NCI-H748 treated with DMSO at 0.1 percent for 48 hours (cell line): ENCODE measurements around the gene TMPRSS4.

Source experiments
- DNase-seq: peaks from one replicate; lab custom pipeline; 2025; lab: John Stamatoyannopoulos, UW

TMPRSS4 gene

DNA sequence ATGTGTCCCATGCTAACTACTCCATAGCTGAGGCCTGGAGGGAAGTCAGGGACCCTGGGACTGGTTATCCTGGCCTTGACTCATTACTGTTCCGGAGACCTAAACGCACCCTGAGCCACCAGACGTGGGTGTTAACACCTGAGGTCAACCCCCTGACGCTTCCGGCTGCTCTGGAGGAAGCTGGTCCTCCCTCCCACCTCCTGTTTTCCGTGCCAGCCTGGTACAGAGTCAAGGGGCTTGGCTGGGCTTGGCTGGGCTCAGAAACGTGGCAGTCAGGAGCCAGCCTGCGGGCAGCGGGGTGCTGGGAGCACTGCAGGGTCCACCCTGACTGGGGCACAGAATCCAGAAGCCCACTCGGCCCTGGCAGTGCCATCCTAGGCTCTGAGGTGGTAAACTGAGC is 2.6 kb downstream of the TMPRSS4 start:
- DNase-seq, result no peak

DNA sequence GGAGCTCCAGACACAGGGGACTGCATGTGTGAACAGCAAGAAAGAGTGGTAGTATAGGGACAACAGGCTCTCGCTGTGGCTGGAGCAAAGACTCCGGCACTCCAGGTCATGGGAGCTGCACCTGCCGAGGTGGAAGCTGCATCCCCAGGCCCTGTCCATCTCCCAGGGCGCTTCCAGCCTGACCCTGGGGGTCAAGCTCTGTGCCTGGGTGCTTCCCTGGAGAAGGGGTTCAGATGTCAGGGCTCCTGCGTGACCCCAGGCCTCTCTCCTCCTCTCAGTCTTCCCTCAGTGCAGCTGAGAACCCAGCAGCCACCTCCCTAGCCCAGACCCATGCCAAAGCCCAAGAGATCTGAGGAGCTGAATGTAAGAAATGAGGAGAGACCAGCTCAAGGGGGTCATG is 3.4 kb downstream of the TMPRSS4 start:
- DNase-seq, result no peak

DNA sequence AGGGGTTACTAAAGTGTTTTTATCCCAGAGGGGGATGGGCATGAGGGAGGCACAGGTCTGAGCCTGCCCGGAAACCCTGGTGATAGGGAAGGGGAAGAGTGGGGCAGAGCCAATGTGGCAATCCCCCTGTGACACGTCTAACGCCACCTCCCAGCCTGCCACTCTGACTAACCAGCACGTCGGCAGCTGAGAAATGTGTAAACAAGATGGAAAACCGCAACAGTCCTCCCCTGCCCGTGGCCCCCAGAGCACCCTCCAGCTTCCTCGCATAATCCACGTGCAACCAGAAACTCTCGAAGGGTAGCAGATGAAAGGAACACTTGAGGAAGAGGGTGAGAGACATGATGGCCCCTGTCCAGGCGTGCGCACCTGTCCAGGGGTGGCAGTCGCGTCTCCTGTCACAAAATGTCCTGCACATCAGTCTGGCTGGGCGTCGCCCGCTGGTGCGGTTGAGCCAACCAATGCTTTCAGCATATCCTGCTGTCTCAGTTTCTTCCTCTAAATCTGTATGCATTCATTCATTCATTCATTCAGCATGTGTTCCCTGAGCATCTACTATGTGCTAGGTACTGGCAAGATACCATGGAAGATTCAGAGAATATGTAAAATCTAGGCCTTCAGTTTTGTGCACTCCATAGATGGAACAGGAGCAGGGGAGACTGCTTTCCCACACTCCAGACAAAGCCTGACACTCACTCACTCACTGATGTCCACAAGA is 4.5 kb downstream of the TMPRSS4 start:
- no peak for DNase-seq

DNA sequence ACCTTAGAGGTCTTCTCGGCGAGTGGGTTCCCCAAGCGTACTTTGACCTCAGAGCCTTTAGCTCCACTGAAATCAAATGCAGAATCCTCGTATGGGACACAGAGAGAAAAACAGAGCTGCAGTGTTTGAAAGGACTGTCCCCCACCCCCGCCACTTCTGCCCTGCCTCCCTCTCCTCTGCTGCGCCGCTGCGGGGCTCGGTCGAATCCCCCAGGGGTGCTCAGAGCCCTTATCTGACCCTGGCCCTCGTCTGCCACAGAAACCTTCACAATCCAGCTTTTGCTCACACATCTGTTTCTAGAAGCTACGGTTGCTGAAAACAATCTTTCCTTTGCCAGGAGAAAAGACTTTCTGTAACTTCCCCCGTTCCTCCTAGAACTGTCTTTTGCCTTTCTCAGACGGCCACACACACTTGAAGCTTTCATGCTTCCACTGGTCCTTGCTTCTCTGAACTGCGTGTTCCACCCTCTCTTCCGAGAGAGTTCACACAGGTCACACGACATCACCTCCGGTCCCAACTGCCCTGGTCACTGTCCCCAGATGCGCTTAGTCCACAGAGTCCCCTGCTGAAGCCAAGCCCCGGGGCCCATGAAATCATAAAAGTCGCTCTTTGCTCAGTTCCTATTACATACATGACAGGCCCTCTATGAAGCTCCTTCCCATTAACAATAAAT is 6.1 kb downstream of the TMPRSS4 start:
- DNase-seq, result no peak

DNA sequence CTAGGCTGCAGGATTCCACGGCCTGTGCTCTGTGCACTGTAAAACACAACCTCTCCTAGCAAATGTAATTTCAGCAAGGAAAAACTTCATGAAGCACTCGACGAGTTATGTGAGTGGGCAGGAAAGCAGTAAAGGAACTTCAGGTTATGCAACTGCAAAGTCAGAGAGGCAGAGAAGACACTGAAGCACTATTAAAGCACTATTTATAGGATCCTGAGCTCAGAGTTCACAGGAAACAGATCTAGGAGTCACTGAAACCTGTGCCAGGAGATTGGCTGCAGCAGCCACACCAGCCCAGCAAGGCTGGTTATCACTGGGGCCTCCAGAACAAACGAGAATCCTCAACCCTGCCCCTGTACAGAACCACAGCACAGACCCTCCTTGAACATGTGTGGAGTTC is 7.4 kb downstream of the TMPRSS4 start:
- no peak for DNase-seq

DNA sequence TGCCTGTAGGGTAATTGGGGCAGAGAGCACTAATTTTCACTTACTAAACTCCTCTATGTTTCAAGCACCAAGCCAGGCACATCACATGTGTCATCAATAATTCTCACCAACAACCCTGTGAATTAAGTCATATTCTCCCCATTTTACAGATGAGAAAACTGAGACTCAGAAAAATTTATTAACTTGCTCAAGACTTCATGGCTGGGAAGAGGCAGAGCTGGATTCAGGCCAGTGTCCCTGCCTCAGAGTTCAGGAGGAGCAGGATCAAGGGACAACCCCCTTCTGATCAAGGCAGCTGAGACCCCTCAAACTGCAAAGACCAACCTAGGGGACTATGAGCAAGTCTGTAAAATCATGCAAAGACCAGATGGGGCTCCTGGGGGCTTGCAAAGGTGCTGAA is 7.8 kb downstream of the TMPRSS4 start:
- no peak for DNase-seq

DNA sequence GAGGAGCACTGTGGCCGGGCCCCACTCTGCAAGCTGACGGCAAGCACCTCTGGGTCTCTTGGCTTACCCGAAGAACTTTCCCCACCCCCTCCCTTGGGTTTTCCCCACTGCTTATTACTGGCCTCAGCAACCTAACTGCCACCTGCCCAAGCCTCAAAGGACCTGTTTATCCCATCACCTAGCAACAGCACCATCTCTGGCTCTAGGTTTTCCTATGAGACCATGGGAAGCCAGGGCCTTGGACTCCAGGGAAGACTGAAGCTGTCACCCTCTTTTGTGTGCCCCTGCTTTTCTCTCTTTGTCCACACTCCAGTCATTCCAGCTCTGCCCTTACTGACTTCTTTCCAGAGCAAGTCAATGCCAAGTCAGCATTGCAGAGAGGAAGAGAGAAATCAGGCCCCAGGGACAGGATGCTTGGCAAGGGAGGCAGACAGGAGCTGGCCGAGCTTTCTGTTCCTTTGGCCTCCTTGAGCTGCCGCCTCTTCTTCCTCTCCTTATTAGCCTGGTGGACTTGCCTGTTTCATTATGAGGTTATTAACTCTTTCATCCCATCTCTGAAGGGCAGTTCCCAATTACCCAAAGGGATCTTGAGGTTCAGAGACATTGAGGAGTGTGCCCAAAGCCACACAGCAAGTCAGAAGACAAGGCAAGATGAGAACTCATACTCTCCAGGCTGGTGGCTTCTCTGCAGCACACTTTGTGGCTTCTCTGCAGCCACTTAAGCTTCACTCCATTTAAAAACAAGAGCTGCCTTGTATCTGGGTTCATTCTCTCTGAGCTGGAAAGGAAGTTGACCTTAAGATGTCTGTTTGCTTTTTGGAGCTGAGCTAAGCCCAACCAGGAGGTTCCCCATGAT is 10.3 kb downstream of the TMPRSS4 start, which contains the start of gene SMIM35:
SMIM35 (minus strand) TSS at position 51 of the 856 bp plus-strand sequence. CDS start 206 bp downstream, outside the sequence.
- DNase-seq, result peak; percentile 23

DNA sequence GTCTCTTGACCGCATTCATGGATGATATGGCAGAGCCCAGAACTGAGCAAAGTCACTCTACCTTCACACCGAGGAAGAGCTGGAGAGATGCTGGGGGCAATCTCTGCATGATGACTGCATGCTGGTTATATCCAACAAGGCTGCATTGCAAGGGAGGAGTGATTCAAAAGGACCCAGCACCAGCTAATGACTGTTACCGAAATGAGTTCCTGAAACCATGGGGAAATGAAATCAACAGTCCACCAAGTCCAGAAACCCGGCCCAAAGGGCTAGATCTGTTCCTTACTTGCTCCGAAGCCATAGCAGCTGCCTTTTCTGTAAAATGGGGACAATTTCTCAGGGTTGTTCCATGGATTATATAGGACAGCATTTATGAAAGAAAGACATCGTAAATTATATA is 11.1 kb downstream of the TMPRSS4 start:
- DNase-seq, result no peak

DNA sequence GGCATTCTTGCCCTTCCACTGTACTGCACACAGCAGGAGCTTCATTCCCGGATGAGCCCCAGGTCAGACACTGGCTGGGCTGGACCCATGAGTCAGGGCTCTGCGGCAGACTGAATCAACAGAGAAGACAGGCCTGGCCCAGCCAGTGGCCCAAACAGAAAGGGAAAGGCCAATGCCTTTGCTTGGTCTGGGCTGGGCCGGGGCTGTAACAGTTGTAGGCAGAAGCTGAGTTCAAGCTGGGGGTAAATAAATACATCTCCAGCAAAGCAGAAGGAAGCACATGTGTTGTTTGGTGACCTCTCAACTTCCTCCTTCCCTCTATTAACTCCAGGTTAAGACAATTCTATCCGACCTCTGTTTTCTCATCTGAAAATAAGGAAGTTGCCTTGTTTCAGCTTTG is 11.7 kb downstream of the TMPRSS4 start:
- DNase-seq, result no peak

DNA sequence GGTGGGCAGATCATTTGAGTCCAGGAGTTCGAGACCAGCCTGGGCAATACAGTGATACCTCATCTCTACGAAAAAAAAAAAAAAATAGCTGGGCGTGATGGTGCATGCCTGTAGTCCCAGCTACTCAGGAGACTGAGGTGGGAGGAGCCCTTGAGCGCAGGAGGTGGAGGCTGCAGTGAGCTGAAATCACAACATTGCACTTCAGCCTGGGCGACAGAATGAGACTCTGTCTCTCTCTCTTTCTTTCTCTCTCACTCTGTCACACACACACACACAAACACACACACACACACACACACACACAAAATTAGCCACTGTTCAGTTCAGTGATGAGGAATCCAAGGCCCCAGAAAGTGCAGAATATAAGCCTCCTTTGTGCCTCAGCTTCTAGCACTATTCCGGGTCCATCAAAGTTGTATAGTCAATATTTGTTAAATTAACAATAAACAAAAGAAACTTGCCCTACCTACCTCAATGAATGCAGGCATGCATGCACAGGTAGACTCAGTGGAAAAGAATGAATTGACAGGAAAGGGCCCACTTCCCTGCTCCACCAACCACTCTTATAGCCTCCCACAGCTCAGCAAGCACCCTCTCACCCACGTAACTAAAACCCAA is 13.8 kb downstream of the TMPRSS4 start:
- no peak for DNase-seq

DNA sequence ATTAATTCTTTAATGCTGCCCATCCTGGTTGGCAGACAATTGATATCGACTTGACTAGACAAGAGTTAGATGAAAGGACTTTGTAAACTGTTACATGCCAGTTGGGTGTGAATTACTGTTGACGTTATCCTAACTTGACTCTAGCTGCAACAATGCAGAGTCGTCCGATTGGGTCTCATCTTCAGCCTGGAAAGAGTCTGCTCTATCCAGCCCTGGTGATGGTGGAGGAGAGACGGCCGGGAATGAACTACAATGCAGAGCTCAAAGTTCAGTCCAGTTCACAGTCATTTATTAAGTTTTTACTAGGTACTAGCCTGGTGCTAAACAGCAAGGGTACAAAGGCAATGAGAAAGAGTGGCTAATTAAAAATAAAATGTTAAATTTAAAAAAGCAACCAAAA is 14.8 kb downstream of the TMPRSS4 start:
- no peak for DNase-seq

DNA sequence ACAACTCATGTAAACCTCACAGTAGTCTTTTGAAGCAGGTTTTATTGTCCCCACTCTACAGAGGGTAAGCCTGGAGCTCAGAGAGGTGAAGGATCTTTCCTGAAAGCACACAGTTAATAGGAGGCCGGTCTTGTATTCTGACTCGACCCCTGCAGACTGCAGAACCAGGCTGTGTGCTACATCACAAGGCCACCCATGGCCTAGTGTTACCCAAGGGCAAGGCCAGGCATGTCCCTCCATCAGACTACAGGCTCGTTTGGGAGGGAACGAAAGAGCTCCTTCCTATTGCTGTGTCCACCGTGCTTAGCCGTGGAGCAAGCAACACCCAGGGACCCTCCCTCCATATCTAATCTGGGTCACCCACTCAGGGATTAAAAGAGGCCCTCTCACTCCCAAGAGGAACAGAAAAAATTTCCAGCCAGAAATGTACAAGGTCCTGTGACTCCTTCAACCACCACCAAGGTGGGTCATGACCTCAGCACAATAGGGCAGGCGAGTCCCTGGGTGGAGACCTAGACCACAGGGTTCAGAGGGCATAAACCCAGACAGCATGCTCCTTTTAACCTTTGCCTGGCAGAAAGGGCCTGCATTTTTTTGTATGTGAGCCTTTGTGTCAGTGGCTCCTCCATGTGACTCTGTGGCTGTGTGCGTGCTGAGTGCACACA is 16.2 kb downstream of the TMPRSS4 start:
- DNase-seq, result no peak

DNA sequence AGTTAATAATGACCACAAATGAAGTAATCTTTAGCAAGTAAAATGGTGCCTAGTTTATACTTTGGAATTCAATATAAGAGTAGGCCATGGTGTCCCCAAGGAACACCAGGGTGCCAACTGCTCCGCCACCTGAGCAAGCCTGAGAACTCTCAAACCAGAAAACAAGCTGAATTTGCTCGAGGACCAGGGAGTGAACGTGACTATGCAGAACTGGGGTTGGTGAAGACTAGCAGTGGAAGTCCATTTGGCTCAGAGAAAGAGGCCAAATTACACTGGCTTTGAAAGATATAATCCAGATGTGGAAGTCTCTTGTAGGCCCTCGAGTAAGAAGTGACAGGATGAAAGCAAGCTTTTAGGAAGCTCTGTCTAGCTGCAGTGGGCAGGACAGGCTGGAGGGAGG is 18.6 kb downstream of the TMPRSS4 start:
- DNase-seq, result no peak

DNA sequence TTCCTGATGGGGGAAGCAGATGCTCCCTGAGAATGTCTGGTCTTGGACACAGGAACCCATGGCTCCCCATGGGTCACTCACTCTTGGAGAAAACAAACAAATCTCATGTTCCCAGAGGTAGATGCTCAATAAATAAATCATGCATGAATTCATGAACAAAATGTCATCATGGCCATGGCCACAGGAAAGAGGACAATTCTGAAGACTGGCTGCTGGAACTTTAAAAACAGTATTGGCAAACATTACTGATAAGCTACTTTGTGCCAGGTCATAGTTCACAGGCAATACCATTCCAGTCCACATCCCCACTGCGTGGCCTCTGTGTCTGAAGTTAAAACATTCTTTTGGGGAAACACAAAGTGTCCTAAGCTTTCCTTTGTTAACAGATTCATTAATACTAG is 19.1 kb downstream of the TMPRSS4 start:
- DNase-seq, result no peak

DNA sequence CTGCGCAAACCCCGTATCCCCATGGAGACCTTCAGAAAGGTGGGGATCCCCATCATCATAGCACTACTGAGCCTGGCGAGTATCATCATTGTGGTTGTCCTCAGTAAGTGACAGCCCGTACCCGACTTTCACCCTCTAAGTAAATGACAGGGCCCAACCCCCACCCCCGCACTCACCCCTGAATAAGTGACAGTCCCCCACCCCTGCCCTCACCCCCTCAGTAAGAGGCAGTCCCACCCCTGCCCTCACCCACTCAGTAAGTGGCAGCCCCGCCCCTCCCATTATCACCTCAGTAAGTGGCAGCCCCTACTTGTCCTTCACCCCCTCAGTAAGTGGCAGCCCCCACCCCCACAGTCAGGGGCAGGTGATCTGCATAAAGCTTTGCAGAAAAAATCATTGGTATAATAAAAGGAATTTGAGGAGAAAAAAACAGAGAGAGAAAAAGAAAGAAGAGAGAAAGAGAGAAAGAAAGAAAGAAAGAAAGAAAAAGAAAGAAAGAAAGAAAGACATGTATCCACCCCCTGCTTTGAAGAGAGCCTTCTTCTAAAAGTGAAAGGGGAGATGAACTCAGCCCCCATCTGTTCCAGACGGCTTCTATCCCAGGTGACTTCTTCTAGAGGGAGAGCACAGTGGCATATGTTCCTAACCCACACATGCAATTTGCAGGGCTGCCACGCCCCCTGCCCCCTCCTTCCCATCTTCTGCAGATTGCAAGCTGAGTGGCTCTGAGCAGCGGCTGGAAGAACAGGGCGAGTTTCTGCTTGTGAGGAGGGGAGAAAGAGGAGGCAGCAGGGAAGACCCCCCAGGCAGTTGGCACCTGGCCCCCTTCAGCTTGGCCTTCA is 22.3 kb downstream of the TMPRSS4 start:
- no peak for DNase-seq

DNA sequence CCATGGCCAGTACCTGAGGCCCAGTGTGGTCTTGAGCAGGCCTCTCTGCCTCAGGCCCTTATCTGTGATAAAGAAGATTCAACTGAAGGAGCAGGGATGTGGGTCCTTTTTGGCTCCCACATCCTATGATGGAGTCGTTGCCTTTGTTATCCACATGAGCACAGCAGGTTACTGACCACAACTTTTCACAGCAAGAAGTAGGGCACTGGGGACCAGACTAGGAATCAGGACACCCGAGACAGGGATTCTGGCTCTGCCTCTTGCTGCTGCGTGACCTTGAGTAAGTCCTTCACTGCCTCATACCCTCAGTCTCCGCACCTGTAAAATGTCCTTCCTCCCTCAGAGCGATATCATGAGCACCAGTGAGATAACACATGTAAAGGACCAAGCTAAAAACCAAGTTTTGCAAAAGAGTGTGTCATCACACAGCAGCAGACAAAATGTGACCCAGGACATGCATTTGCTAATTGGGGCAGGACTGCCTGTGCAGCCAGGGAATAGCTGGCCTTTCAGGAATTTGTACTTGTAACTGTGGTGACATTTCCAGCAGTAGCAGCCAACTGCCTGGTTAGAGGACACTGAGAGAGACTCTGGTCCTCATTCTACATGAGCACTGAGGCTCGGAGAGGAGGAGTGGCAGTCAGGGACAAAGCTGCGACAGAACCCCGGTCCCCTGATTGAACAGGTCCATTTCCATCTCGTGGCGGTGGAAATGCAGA is 23.1 kb downstream of the TMPRSS4 start:
- no peak for DNase-seq

DNA sequence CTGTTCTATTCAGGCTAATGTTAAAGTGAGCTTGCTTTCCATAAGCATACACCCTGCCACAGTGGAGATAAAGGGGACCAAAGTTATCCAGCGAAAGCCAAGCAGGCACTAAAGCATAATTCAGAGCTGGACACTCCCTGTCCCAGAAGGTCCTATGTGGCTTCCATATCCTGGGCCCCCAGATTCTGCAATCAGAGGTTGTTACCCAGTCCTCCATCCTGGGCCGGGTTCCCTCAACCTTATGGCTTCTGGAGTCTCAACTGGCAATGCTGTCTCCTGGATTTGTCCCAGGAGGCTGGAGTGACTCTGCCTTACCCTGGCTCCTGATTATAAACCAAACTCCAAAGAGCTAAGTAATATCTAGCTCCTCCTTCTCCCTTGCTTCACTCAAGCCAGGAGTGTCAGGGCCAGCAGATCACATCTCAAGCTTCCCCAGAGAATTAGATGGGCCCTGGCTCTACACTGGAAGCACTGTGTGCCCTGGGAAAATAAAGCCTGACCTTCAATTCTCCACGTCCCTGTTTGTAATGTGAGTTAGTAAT is 23.9 kb downstream of the TMPRSS4 start:
- DNase-seq, result no peak

DNA sequence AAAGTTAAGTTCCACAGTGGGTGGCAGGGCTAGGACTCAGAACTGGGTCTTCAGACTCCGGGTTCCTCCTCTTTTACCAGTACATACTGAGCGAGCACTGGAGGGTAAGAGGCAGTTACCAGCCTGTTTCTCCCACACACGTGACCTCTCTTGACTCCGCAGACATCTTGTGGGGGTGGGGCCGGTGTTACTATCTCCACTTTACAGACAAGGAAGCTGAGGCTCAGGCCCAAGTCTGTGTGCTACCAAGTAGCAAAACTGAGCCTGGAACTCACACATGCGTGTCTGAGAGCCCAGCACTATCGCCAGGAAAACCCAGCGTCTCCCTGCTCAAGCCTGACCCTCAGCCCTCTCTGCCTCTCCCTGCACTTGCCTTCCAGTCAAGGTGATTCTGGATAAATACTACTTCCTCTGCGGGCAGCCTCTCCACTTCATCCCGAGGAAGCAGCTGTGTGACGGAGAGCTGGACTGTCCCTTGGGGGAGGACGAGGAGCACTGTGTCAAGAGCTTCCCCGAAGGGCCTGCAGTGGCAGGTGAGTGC is 25.9 kb downstream of the TMPRSS4 start:
- no peak for DNase-seq

DNA sequence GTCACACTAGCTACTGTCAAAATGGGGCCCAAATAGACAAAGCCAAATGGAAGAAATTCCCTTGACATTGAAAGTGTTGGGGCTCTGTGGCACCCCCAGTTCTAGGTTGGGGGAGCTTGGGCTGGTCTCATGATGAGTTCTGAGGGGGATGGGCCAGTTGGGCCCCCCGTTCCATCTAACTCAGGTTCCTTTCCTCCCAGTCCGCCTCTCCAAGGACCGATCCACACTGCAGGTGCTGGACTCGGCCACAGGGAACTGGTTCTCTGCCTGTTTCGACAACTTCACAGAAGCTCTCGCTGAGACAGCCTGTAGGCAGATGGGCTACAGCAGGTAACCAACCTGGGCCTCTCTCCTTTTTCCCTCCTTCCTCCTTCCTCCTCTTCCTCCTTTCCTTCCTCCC is 27.6 kb downstream of the TMPRSS4 start:
- DNase-seq, result no peak
